Glutamatergic neuron (in vitro differentiated cells): ENCODE data around the gene PPIAL4G. TPM values are rescaled to one million over a fixed set of nuclear protein-coding genes. Genes with fewer than 3 reads are reported as not detected.

Experiments used
- total RNA-seq: library from RNA; stranded (reverse); fragmentation: NEBNext Ultra II Directional; extraction: Animal tissue kit (Norgen Biotek cat#: 25700); gene quantifications from one replicate; pipeline ENCODE4 v1.2.1, GENCODE V29; 2021; ENCODE audit not compliant: unreplicated experiment

Gene PPIAL4G
- total RNA-seq, 1 donor from 2014 or later = 0.61 TPM

Other genes with a start within 250 kb of the PPIAL4G start
- gene NBPF14, start 112.7 kb upstream of the PPIAL4G start, total RNA-seq = 2.2 TPM